D341Med (cell line): ENCODE results near the gene GPR142.

Experiments
- DNase-seq: peaks from one replicate; pipeline ENCODE4 v3.0.0; 2012; ENCODE audit warnings: low spot score

GPR142 gene

DNA sequence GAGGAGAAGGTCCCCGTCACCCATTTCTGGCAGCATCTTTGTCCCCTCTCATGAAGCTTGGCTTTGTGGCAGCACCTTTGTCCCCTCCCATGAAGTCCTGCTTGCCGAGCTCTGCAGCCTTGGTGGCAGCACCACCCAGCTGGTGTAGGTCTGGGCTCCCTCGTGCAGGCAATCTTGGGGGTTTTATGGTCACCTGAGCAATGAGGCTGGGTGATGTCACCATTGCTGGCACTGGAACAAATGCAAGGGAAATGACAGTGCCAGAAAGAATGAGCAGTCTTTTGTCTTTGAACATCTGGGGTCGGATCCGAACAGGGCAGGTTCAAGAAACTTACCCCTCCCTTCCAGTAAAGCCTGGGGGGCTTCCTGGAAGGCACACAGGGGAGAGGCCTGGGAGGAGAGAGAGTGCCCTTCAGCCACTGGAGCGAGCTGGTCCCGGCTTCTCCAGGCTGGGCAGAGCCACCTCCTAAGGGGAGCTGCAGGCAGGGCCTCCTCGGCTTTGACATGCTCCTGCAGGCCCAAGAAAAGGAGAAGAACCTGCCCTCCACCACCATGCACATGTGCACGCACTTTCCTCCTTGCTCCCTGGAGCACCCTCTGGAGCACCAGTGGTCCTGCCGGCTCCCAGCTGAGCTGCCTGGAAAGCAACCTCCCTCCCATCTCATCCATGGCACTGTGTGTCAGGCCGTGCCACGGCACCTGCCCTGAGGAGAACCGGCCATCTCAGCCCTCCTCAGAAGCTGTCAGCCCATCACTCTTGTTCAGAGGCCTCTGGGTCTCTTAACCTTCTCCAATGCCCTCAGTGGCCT is 21.7 kb upstream of the GPR142 start:
- DNase-seq, result no peak

DNA sequence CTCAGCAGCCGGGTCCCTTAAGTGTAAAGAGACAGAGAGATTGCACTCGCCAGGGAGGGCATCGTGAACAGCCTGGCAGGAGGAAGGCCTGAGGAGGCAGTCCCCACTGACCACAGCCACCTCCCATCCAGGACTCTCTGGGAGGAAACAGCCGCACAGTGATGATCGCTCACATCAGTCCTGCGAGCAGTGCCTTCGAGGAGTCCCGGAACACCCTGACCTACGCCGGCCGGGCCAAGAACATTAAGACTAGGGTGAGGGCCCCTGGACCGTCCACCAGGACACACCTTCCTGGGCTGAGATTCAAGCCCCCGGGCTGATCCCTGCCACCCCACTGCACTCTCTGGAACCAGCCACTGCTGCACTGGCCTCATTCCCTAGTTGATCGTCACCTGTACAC is 19.7 kb upstream of the GPR142 start:
- DNase-seq, result no peak

DNA sequence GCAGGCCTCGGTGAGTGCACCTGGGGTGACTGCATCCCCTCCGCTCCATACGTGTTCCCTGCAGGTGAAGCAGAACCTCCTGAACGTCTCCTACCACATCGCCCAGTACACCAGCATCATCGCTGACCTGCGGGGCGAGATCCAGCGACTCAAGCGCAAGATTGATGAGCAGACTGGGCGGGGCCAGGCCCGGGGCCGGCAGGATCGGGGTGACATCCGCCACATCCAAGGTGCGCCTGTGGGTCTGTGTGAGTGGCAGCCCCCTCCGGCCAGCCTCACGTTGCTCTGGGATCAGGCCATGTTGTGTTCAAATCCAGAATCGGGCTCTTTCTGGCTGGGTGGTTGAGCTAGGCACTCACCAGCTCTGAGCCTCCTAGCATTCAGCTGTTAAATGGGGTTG is 18.2 kb upstream of the GPR142 start:
- no peak for DNase-seq

DNA sequence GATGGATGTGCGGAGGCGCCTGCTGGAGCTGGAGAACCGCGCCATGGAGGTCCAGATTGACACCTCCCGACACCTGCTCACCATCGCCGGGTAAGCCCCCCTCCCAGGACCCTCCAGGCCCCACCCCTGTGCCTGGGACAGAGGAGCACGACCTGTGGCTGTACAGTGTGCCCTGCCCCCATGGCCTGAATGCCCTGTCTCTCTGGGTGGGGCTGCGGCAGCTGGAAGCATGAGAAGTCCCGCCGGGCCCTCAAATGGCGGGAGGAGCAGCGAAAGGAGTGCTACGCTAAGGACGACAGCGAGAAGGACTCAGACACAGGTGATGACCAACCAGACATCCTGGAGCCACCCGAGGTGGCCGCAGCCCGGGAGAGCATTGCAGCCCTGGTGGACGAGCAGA is 16.8 kb upstream of the GPR142 start:
- no peak for DNase-seq

DNA sequence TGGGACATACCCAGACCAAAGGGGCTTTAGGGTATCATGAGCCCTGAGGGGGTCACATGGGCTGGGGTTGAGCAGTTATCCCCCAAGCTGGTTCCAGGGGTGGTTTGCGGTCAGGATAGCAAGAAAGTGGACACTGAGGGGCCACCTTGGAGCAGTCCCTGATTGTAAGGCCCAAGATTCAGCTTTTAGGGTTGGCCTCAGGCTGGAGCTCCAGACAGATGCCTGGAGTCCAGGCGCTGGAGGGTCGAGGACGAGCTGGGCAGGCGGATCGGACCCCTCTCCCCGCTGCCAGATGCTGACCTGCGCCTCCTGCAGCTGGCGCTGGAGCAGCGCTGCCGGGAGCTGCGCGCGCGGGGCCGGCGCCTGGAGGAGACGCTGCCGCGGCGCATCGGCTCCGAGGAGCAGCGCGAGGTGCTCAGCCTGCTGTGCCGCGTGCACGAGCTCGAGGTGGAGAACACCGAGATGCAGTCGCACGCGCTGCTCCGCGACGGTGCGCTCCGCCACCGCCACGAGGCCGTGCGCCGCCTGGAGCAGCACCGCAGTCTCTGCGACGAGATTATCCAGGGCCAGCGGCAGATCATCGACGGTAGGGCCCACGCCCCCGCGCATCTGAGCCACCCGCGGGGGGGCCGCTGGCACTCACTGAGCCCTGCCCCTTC is 15.6 kb upstream of the GPR142 start:
- peak; percentile 90 for DNase-seq

DNA sequence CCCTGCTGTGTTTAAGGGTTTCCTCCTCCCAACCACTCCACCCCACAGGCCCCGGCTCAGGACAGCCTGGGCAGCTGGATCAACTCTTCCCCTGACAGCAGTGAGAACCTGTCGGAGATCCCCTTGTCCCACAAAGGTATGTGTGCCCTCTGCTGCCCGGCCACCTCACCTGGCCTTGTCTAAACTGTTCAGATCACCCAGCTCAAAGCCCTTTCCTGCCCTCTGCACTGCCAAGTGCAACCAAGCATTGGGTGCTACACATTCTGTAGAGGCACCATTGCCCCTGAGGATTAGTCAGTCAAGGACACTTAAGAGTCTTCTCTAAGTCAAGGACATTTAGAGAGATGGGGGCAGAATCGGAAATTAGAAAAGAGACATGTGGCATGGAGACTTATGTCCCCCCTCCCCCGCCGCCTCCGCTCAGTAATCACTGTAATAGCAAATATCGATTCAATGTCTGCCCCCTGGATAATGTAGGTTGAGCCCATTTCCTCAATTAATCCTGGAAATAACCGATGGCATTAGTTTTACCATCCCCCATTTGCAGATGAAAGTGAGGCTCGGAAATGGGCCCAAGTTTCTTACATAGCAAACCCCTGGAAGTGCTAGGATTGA is 13.8 kb upstream of the GPR142 start:
- DNase-seq, result no peak

DNA sequence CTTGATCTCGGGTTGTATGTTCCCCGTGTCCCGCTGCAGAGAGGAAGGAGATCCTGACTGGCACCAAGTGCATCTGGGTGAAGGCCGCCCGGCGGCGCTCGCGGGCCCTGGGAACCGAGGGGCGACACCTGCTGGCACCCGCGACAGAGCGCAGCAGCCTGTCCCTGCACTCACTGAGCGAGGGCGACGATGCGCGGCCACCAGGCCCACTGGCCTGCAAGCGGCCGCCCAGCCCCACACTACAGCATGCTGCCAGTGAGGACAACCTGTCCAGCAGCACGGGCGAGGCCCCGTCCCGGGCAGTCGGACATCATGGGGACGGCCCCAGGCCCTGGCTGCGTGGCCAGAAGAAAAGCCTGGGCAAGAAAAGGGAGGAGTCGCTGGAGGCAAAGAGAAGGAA is 13.2 kb upstream of the GPR142 start:
- peak; percentile 97 for DNase-seq

DNA sequence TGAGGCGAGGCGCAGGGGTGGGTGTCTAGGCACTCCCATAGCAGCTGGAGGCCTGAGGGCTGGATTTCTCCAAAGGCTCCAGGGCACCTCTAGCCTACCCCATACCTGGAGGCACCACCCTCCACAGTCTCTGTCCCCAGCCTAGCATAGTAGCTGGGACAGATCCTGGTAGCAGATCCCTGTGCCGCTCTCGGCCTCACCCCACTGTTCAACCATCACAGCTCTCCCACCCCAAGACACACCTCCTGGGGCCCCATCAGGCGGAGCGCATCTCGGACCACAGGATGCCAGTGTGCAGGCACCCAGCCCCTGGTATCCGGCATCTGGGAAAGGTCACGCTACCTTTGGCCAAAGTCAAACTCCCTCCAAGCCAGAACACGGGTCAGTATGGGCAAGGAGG is 12.7 kb upstream of the GPR142 start:
- no peak for DNase-seq

DNA sequence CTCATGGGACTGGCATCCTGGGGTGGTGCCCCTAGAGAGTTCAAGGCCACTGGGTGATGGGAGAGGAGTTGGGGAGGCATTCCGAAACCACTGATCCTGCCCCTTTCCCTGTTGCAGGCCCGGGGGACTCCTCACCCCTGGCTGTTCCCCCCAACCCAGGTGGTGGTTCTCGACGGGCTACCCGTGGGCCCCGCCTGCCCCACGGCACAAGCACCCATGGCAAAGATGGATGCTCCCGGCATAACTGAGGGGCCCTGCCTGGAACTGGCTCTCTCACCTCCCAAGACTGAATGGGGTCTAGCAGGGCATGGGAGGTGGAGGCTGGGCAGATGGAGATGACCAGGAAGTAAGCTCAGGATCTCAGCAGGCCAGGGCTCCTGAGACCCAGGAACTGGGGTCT is 12.2 kb upstream of the GPR142 start:
- DNase-seq, result no peak

DNA sequence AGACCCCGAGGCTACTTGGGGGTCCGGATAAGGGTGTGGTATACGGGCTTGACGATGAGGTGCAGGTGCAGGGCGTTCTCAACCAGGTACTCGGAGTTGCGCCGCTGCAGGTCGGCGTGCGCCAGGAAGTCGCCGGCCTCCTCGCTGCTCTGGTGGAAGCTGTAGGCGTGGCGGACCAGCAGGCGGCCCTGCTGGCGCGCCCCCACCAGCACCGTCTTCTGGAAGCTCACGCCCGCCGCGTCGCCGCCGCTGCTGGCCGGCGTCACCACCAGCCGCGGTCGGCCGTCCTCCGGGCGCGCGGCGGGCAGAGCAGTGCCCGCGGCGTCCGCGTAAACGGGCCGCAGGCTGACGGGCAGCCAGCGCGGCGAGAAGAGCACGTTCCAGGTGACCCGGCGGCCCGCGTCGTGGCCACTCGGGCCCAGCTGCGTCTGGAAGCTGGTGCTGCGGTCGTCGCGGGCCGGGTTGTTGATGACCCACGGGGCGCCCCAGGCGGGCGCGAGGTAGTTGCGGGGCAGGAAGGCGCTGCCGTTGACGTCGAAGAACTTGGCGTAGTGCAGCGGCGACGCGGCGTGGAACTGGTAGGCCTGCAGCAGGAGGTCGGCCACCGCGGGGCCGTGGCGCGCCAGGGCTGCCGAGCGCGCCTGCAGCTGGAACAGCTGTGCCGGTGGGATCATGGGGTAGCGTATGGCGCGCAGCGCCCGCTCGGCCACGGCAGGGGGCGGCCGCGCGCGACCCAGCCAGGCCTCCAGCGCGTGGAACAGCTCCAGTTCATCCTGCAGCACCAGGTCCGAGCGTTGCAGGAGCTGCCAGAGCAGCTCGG is 10.4 kb upstream of the GPR142 start:
- DNase-seq, result no peak

DNA sequence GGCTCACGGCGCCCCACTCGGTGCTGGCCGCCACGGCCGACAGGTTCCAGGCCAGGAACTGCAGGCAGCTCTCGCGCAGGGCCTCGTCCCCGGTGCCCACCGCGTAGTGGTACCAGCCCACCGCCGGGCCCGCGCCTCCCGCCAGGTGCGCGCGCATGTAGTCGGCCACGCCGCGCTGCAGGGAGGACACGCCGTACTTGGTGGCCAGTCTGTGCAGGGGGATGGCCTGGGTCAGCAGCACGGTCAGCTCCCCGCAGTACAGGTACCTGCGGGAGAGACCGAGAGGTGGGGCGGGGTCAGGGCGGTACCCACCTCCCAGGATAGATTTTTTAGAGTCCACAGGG is 9.9 kb upstream of the GPR142 start:
- no peak for DNase-seq

DNA sequence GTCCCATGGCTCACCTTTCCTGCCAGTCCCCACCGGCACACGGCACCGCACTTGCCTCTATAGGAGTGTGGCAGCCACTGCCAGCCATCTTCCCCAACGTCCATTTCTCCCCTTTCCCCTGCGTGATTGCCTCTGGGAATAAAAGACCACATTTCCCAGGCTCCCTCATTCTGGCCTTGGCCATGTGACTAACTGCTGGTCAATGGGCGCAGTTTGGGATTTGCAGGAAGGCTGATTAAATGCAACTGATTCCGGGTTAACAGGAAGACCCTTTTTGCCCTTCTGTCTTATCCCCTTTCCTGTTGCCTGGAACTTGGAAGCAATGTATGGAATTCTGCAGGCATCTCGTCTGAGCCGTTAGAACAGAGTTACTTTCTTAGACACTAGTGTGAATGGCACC is 8.6 kb upstream of the GPR142 start:
- no peak for DNase-seq

DNA sequence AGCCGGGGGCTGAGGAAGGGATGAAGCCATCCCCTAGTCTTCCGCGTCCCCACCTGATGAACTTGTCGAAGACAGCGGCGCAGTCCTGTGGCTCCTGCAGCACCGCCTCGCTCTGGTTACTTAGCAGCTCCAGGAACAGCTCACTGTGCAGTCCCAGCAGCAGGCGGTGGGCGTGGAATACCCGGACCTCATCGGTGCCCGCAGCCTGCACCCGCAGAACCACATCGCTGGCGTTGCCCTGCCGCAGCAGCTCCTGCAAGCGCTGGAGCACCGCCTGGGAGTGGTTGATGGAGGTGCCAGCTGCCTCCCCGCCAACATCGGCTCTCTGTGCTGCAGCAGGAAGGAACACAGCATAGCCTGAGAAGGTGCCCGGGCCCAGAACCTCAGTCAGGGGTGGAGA is 7.4 kb upstream of the GPR142 start:
- DNase-seq, result no peak

DNA sequence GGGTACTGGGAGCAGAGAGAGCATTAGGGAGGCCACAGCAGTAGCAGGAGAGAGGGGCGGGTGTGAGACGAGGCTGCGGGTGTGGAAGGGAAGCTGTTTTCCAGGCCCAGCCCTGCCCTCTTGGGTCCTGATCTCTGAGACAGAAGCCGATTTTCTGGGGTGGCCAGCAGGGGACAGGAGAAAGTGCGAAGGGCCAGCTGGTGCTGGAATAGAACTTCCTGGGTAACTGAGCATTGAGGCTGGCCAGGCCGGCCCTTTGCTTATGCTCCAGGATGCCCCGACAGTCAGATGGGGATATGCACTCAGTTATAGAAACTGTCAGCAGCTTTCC is 6.4 kb upstream of the GPR142 start:
- DNase-seq, result no peak

DNA sequence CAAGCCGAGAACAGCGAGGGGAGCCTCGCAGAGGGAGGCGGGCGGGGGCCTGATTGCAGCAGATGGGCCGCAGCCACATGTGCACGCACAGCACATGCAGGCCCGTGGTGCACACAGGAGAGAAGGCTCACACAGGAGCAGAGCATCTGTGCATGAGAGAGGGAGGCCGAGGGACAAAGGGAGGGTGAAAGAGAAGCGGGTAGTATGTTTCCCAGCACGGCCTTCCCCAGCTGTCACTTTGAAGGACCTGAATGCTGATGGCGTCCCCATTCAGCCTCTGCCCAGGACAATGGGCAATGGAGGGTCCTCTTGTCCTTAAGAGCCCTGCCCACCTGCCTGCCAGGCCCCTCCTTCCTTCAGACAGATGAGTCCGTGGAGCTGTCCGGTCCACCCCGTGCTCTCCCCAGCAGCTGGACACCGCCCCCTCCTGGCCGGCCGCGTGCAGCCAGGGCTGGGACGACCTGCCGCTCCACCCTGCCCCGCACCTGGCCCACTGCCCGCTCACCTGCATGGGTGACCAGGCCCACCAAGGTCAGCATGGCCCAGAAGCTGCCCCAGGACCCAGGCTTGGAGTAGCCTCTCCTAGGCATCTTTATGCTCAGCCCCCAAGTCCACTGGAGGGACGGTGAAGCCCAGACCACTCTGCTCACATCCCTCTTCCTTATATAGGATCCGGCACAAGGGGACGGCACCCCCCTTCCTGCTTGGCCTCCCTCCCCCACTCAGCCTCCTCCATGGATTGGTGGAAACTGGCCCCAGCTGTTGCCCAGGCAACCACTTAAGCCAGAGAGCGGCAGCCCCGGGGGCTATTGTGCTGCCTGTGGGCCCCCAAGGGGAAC is 5.9 kb upstream of the GPR142 start, which contains the start of gene BTBD17:
TSS of gene BTBD17 (minus strand) at position 639 of the 839 bp plus-strand sequence. CDS start at position 590, 49 bp downstream.
- peak; percentile 90 for DNase-seq

DNA sequence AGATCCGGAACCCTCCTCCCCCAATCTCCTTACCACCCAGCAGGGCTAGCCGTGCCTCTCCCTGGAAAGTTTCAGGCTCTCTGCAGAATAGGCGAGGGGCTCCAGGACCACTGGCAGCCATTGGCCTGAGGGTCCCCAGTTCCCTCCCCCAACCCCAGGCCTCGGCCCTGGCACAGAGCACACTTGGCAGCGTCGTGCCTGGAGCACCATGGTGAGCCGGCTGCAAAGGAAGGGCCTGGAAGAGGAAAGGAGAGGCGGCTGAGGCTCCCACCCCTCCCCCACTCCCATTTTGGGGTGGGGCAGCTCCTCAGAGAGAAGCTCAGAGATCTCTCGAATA is 5.3 kb upstream of the GPR142 start:
- no peak for DNase-seq

DNA sequence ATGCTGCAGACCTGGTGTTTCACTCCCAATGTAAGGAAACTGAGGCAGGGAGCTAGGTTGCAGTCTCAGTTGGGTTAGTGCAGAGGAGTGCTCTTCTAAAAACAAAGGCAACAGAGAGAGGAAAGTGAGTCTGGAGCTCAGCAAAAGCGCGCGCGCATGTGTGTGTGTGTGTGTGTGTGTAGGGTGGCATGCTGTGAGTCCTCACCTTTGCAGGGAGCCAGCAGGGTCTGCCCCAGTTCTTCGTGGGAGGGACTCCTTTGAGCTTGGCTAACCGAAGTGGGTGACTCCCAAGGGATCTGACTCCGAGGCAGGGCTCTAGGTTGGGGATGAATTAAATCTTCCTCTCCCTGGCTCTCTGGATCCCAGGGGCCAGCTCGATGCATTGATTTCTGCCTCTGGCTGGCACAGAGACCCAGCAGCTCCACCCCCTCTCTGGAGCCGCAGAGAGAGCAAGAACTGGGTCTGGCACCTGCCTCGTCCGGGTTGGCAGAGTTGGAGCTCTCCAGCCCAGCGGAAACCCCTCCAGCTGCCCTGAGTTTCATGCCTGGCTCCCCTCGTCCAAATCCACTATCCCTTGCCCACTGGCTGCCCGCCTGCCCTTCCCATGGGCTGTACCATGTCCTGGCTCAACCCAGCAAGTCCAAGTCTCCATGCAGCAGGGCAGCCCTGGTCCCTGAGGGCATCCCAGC is 4.4 kb upstream of the GPR142 start:
- DNase-seq, result no peak

DNA sequence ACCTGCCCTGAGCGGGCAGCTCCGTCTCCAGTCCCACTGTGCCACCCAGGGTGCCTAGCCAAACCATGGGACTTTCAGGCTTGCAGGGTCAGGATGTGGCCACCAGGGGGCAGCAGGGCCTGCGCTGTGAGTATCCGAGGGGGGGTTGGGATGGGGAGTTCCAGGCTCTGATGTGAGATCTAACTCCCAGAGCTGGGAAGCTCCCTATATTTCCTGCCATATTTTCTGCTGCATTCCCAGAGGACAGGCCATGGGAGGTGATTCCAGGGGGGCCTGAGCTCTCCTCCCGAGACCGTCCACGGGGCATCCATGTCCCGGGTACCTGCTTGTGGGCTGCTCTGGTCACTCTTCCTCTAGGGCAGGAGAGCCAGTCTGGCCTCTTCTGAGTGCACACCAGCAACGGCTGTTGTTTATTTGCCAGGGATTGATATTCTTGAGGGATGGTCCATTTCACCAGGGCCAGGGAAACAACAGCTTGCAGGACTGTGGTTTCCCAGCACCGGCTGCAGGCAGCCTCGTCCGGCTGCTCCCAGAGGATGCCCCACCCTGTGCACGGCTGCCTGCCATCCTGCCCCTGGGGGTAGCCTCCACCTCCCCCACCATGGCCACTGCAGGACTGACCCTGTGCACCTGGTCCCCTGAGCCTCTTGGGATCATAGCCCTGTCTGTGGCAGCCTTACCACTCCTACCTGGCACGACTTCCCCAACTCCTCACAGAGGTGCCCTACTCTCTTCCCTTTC is 1.2 kb downstream of the GPR142 start:
- DNase-seq, result peak; percentile 90

DNA sequence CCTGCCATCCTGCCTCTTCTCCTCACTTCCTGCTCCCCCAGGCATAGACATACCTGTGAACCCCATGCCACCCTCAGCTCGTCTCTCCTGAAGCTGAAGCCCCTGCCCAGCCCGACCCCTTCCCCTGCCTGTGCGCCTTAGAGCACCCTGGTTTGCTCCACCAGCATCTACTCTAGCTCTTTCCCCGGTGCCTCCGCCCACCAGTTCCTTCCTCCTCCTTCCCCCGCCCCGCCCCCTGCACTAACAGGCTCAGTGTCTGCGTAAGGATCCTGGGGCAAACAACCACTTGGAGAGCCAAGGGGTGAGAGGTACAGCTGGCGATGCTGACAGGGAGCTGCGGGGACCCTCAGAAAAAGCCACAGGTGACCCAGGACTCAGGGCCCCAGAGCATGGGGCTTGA is 1.9 kb downstream of the GPR142 start:
- DNase-seq, result no peak

DNA sequence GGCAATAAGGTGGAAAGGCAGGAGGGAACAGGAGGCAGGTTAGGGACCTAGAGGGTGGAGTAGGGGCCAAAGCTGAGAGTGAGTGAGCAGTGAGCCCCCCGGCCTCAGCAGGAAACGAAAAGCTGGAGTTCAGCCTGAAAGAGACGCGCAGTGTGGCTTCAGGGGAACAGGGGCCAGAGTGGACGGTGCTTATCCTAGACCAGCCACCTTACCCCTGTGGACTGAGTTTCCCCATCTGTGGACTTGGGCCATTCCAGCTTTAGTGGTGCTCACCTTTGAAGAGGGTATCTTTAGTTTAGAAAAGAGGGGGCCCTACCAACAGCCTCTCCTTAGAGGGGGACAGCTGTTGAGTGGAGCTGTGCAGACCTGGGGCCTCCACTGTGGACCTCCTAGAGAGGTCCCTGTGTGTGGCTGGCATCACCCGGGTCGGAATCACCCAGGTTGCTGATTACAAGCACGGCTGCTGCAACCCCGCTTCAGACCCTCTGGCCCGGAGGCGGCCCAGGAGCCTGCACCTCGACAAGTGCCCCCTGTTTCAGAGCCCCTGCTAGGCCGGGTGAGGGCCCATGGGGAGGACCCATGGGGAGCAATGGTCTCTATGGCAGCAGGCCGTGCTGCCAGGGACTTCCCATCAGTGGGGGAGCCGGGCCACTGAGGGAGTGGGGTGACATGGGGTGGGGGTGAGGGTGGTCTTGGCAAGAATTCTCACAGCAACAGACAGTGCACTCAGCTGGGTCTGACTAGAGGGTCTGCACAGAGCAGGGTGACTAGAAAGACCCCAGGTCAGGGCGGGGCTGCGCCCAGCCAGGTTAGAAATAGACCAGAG is 2.6 kb downstream of the GPR142 start:
- no peak for DNase-seq
